Measurements from ENCODE around the gene ADSS1.

ADSS1 gene

DNA sequence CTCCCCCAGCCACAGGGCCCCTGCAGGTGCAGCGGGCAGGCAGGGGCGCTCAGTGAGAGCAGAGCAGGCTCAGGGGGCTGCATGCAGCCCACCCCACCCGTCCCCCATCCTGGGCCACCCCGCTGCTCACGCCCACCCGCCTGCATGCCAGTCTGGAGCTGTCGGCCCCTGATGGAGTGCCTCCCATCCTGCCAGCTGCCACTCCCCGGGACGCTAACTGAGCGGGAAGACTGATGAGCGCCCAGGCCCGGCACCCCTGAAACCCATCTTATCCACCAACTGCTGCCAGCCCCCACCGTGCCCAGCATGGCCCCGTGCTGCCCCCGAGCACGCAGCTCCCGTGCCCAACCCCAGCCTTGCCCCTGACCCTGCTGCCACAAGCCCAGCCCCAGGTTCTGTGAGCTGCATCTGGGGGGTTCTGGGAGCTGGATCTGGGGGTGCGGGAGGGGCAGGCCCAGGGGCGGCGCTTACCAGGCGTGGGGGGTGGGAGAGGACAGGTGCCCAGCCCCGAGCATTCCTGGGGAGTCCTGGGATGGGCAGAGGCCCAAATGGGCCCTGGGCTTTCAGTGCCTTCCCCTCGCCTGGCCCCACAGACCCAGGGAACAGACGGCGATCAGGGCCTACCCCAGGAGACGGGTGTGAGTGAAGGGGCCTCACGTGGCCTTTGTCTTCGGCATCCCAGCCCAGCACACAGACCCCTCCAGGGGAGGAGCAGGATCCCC lies 58.2 kb downstream of the ADSS1 start:
- TF ChIP-seq, protein P1, sequence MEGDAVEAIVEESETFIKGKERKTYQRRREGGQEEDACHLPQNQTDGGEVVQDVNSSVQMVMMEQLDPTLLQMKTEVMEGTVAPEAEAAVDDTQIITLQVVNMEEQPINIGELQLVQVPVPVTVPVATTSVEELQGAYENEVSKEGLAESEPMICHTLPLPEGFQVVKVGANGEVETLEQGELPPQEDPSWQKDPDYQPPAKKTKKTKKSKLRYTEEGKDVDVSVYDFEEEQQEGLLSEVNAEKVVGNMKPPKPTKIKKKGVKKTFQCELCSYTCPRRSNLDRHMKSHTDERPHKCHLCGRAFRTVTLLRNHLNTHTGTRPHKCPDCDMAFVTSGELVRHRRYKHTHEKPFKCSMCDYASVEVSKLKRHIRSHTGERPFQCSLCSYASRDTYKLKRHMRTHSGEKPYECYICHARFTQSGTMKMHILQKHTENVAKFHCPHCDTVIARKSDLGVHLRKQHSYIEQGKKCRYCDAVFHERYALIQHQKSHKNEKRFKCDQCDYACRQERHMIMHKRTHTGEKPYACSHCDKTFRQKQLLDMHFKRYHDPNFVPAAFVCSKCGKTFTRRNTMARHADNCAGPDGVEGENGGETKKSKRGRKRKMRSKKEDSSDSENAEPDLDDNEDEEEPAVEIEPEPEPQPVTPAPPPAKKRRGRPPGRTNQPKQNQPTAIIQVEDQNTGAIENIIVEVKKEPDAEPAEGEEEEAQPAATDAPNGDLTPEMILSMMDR (IDR thresholded peaks at IDR 0.05) = no peak
- no peak for TF ChIP-seq ZFX (IDR thresholded peaks at IDR 0.05; ENCODE audit: borderline replicate concordance)

DNA sequence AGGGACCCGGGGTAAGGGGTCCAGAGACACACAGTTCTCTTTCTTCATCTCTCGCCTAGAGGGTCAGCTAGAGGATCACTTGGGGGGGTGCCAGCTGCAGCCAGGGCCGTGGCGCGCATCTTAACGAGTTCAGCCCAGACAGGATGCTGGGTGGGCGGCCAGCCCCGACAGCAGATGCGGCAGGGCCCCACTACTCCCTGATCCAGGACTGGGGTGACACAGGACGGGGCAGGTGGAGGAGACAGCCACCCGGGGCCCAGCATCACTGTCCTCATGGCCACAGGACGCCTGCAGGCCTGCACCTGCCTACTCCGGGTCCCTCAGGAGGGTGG lies 58.7 kb downstream of the ADSS1 start:
- H3K27ac ChIP-seq = no peak overlapping the region
- no peak for TF ChIP-seq ZFX (IDR thresholded peaks at IDR 0.05; ENCODE audit: borderline replicate concordance)
- TF ChIP-seq, protein P1 (IDR thresholded peaks at IDR 0.05) = no peak

More for the DNA sequence above, 58.2 kb downstream of the ADSS1 start:
- H3K27ac ChIP-seq = no peak overlapping the region

DNA sequence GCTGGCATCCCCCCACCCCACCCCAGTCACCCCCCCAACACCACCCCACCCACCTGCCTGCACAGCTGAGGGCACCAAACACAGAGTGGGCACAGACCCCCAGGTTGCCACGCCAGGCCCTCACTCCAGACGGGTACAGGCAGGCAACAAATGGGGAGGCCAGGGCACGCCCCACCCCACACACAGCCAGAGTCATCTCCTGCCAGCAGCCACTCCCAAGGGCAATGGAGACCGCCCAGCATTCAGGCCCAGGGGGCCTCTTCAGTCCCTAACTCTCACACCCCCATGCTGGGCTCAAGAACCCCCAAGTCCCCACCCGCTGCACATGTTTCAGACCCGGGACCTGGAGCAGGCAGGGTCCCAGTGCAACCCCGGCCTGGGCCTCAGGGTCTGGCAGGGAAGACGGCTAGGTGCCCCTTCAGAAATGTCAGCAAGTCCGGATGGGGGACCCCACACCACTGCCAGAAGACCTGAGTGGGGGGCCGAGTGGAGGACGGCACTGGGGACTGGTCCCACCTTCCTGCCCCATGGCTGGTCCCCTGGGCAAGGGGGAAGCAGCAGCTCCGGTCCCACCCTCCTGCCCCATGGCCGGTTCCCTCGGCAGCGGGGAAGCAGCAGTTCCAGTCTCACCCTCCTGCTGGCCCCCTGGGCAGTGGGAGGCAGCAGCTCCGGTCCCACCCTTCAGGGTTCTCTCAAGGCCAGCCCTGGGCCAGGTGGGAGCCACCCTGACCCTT lies 59.6 kb downstream of the ADSS1 start:
- no peak for TF ChIP-seq ZFX (IDR thresholded peaks at IDR 0.05; ENCODE audit: borderline replicate concordance)
- TF ChIP-seq, protein P1 (IDR thresholded peaks at IDR 0.05) = no peak
- no peak overlapping the region for H3K27ac ChIP-seq

DNA sequence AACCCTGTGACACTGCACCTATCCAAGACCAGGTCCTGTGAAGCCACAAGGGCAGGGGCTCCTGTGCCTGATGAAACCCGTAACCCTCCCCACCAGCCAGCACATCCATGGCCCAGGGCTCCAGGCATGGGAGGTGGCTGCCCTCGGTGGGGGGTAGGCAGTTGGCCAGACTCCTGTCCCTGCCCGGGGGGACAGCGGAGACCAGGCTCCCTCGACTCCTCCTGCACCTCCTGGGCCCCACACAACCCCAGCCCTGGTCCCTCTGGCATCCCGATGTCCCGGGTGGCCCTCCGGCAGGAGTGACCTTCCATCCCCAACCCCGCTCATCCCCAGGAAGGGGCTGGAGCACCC lies 60.2 kb downstream of the ADSS1 start:
- TF ChIP-seq ZFX (IDR thresholded peaks at IDR 0.05; ENCODE audit: borderline replicate concordance) = no peak
- TF ChIP-seq, protein P1 (IDR thresholded peaks at IDR 0.05) = no peak
- no peak overlapping the region for H3K27ac ChIP-seq

DNA sequence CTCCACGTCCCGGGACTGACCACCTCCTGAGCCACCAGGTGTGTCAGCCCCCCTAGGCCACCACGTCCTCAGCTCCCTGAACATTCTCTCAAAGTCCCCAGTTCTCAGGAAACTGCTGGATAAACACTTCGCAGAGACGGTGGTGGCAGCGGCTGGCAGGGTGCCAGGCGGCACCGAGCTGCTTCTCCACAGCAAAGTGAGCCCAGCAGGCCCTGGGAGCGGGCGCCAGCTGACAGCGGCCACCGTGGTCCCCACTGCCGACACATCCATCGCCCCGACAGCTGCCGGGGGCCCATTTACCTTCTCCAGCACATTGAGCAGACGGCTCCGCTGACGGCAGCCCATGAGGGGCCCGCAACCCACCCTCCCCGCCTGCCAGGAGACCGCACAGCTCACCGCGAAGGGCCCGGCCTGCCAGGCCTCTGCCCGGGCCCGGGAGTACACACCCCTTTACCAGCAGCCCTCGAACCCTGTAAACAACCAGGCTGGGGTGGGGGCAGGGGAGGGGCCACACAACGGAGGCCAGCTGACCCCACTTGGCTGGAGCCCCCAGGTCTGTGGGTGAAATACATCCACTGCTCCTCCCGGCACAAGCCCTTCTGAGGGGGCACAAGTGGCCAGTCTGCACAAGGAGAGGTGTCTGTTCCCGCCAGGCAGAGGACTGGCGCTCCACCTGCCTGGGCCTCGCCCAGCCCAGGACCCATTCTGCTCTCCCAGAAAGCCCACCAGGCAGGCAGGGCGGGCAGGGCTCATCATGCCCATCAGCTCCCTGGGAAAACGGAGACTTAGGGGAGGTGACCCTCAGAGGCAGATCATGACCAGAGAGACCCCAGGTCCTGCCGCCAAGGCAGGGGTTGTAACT lies 61.0 kb downstream of the ADSS1 start:
- no peak overlapping the region for H3K27ac ChIP-seq
- no peak for TF ChIP-seq ZFX (IDR thresholded peaks at IDR 0.05; ENCODE audit: borderline replicate concordance)
- TF ChIP-seq, protein P1 (IDR thresholded peaks at IDR 0.05) = no peak

DNA sequence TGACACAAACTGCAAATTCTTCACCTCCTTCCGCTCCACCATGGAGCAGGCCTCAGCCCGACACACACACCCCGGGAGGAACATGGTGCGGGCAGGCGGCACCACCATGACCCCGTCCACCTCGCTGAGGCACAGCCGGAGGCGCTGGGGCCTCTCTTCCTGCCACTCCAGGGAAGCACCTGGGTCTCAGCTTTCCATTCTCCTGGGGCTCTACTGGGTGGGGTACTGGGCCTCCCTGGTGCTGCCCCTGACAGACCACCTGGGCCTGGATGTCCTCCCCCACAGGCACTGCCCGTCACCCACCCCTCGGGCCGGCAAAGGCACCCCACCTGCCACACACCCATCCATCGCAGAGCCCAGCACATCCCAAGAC lies 61.7 kb downstream of the ADSS1 start:
- H3K27ac ChIP-seq = no peak overlapping the region
- TF ChIP-seq ZFX (IDR thresholded peaks at IDR 0.05; ENCODE audit: borderline replicate concordance) = no peak
- TF ChIP-seq, protein P1 (IDR thresholded peaks at IDR 0.05) = no peak
